ENCODE results near the gene FAM13A.
"Not testable (repeated sequence)": the region's sequence is repeated elsewhere in the genome, so short reads cannot be mapped to it uniquely, and the experiment has no call there.

Gene FAM13A

GRCh38 chr4:89039730-89040338, 17.2 kb downstream of the FAM13A start:
- DNase-seq = no peak

- no peak for DNase-seq
Observed at GRCh38 chr4:89036535-89036934, 20.4 kb downstream of the FAM13A start.

- no peak for DNase-seq
Observed at GRCh38 chr4:89031272-89031671, 25.7 kb downstream of the FAM13A start.

- peak; percentile 17 for DNase-seq
Observed at GRCh38 chr4:89029591-89029990, 27.4 kb downstream of the FAM13A start.

GRCh38 chr4:89026542-89026941, 30.4 kb downstream of the FAM13A start:
- no peak for DNase-seq

- peak; percentile 74 for DNase-seq
Observed at GRCh38 chr4:89024051-89024675, 32.8 kb downstream of the FAM13A start.

- no peak for DNase-seq
Observed at GRCh38 chr4:89023140-89023539, 33.8 kb downstream of the FAM13A start.

- DNase-seq = no peak
Observed at GRCh38 chr4:89022426-89023128, 34.4 kb downstream of the FAM13A start.

- DNase-seq = no peak
Observed at GRCh38 chr4:89021684-89022083, 35.3 kb downstream of the FAM13A start.

GRCh38 chr4:89021062-89021461, 35.9 kb downstream of the FAM13A start:
- DNase-seq = no peak

- DNase-seq = not testable (repeated sequence)
Observed at GRCh38 chr4:89014897-89015296, 42.1 kb downstream of the FAM13A start.

GRCh38 chr4:89009761-89010369, 47.1 kb downstream of the FAM13A start:
- DNase-seq = no peak

- no peak for DNase-seq
Observed at GRCh38 chr4:89009115-89009514, 47.9 kb downstream of the FAM13A start.

GRCh38 chr4:89008166-89008565, 48.8 kb downstream of the FAM13A start:
- DNase-seq = no peak

GRCh38 chr4:89007338-89007939, 49.5 kb downstream of the FAM13A start:
- DNase-seq = no peak

GRCh38 chr4:89006307-89006706, 50.7 kb downstream of the FAM13A start:
- DNase-seq = no peak

- not testable (repeated sequence) for DNase-seq
Observed at GRCh38 chr4:89005066-89005465, 51.9 kb downstream of the FAM13A start.

- no peak for DNase-seq
Observed at GRCh38 chr4:89001647-89002445, 55.1 kb downstream of the FAM13A start.

- DNase-seq = no peak
Observed at GRCh38 chr4:89000844-89001360, 56.1 kb downstream of the FAM13A start.

- no peak for DNase-seq
Observed at GRCh38 chr4:89000382-89000781, 56.6 kb downstream of the FAM13A start.

- DNase-seq = no peak
Observed at GRCh38 chr4:88999392-88999930, 57.5 kb downstream of the FAM13A start.

GRCh38 chr4:88998891-88999290, 58.1 kb downstream of the FAM13A start:
- no peak for DNase-seq
